GM21717 (cell line): Measurements from ENCODE around the gene ANKS1B.

Source experiments
- ATAC-seq: cut with Tn5 transposase; IDR thresholded peaks from one replicate; pipeline ENCODE4 v1.9.1; 2021; ENCODE audit warnings: mild to moderate bottlenecking, moderate library complexity; ENCODE audit not compliant: unreplicated experiment

ANKS1B gene

DNA sequence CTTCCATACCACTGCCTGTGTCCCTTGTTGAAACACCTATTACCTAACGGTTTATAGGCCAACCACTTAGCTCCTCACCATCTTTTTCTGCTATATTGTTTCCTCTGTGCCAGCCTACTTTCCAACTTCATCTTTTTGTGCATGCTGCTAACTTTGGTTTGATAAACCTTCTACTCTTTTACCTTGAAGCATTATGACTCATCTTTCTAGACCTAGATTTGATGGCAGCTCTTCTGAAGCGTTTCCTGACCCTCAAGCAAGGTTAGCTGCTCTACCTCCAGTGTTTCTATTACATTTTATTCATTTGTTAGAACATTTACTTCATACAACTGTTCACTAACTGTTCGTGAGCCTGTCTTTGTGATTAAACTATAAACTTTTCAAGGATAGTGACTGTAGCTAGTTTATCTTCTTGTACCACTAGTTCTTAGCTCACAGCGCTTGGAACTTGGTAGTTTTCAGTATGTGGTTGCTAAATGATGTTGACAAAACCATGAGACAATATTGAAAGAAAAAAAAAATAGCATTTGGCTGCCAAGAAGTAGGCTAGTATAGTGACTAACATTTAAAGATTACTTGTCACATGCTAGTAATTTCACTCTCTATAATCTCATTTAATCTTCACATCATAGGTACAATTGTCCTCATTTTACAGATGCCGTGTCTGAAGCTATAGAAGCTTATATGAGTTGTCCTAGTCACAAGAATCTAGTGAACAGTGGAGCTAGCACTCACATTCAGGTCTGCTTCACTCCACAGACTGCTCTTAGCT lies 1260.2 kb downstream of the ANKS1B start:
- no peak for ATAC-seq

DNA sequence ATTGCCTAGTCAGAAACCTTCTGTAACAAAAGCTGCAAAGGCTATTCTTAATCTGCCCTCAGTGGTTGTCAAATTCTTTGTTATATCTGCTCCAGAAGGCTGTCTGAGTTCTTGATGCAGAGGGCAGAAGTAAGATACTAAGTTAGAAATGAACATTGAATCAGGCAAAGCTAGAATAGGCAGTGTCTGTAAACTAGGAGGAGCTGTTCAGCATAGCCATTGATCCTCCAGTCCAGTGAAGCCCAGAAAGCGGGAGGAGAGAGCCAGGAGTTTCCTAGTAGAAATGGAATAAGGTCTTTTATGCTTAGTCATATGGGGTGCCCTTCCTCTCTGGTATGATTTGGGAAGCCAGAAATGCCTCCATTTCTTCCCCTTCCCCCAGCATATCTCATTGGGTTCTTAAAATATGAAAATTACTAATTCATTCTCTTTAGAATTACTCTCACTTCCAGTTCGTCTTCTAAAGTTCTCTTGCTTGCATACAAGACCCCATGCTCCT lies 1263.5 kb downstream of the ANKS1B start:
- no peak for ATAC-seq

DNA sequence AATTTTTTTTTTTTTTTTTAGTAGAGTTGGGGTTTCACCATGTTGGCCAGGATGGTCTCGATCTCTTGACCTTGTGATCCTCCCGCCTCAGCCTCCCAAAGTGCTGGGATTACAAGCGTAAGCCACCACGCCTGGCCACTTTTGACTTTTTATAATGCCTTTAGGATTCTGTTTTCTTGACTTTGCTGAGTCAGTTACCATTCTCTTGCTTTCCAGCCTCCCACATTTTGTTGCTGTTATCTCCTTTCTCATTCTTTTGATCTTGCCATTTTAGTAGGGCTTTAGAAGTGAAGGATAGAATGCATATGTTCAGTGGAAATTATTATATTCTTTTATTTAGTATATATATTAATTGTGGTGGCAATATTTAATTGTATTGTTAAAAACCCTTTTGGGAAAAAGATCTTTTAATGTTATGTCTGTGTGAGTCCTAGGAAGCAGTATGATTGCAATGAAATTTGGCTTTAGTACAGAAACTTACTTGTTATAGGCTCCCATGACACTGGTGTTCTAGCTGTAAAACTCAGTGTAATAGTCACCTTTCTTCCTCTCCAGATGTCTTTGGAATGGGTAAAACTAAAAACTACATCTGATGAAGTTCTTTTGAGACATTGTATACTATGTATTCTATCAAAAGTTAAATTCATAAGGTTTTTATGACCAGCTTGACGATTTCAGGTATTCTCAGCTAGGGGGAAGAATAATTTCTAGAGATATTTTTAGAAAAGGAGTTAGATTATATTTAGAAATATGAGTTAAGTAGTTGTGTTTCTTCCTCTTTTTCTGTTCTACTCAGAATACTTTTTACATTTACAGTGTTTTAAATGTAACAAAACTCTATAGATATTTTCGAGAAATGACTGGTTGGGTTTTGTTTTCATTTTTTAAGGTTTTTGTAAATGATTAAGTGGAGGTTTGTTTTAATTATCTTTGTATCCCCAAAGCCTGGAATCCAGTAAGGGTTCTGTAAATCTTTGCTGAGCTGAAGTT lies 1264.9 kb downstream of the ANKS1B start:
- peak; percentile 59 for ATAC-seq

DNA sequence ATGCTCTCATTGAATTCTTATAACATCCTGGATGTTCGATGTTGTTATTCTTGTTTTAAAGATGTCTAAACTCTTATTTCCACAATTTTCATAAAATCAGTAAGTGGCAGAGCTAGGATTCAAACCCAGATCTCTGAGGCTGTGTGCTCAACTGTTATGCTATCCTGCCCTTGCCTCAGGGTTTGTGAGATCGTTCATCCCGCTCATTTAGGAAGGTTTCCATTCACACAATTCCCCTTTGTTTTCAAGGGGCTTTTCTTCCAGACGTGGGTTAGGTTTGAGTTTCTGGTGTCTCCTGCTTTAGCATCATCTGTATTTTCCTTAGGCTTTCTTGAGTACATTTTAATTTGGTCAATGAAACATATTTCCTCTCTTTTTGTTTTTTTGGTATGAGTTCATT lies 1270.3 kb downstream of the ANKS1B start:
- ATAC-seq = no peak

DNA sequence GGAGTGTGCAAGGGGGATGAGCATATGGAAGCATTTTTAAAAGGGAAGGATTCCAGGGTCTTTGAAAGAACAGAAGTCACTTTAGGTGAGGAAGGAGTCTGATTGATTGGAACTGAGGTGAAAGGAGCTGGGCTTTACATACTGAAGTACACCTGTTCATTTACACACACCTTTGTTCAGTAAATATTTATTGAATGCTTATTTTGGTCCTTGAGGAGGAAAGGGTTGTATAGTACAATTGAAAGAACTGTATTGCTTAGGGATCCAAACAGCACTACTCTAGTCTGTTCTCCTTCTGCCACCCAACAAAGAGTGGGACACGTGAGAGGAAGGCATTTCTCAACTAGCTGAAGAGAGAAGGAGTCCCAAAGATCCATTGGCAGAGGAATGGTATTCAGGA lies 1275.7 kb downstream of the ANKS1B start:
- no peak for ATAC-seq

DNA sequence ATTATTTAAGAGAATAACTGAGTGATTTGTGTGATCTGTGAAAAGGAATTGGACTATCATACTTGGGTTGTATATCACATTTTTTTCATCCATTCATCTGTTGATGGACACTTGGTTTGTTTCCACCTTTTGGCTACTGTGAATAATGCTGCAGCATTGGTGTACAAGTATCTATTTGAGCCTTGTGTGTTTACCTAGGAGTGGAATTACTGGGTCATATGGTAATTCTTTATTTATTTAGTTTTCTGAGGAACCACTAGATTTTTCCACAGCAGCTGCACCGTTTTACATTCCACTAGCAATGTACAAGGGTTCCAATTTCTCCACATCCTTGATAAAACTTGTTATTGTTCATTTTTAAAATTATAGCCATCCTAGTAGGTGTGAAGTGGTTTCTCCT lies 1283.6 kb downstream of the ANKS1B start:
- no peak for ATAC-seq

DNA sequence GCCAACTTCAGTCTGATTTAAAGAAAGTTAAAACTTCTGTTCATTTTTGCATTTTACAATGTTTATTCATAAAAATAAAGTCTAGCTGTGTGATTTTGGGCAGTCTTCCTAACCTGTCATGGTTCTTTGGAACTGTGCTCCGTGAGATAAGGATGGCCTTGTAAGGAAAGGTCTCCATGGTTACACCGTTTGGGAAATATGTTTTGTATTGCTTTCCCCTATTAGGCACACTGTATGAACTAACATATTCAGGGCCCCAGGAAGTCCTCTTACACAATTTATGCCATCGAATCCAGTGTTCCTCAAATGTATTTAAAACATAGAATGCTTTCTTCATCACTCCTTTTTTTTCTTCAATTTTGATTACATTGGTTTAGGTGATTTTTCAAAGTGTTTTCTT lies 1285.2 kb downstream of the ANKS1B start:
- no peak for ATAC-seq

DNA sequence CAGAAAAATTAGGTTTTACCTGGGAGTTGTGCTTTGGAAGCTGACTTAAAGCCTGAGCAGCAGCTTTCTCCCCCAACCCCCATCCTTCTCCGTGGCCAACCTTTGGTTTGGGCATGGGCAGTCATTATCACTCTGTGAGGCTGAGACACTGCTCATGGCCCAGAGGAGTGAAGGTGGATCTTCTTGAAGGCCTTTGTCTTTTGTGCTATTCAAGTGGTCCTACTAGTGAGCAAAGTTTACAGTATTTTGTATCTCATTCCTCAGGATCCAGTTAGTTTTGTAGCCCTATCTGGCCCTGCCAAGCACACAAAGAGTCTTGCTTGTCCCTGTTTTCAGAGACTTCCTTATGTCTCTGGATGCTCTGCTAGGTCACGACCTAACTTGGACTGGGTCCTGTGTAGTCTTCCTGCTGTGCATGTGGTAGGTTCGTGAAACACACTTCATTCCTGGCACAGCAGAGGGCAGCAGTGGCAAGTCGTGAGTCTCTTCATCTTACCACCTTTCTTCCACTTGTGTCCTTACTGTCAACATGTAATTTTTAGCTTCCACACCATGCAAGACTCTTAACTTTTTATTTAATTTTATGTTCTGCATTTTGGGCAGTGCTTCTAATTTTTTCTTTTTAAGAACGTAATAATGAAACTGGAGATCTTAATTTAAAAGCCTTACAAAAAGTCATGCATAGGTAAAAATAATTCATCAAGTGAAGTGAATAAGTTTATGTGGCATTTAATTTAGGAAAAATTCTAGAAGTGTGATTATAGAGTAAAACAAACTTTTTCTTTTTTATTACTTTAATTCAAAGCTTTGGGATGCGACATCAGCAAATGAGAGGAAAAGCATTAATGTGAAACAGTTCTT lies 1285.9 kb downstream of the ANKS1B start:
- ATAC-seq = peak; percentile 82

DNA sequence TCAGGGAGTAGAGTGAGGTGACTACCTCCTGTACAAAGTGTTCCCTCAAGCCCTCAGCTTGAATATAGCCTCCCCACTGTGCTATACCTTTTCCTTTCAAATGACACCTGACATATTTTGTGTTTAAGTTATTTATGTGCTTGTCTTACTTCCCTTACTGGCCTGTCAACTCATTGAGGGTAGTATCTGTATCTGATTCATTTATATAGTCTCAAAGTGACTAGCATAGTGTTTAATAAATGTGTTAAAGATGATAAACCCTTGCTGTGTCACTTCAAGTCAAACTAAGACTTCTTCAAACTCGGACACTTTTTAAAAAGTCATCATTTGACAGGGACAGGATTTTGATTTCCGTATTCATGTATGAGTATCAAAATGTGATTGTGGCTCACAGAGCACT lies 1287.5 kb downstream of the ANKS1B start:
- ATAC-seq = no peak

DNA sequence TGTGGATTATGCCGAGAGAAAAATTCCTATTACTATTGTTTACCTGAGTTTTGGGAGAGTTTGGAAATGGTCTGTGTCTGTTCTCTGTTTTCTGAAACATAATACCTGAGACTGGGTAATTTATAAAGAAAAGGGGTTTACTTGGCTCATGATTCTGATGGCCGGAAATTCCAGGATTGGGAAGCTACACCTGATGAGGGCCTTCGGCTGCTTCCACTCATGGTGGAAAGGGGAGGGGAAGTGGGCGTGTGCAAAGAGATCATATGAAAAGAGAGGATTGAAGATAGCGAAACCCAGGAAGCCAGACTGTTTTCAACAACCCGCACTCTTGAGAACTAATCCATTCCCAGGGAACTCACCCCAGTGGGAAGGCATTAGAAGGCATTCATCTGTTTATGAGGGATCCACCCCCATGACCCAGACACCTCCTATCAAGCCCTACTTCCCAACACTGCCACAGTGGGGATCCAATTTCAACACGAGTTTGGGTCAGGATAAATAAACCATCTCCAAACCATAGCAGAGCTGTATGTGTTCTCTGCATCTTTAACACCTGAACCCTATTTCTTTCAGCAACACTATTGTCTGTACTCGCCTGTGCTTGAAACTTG lies 1288.6 kb downstream of the ANKS1B start:
- no peak for ATAC-seq

DNA sequence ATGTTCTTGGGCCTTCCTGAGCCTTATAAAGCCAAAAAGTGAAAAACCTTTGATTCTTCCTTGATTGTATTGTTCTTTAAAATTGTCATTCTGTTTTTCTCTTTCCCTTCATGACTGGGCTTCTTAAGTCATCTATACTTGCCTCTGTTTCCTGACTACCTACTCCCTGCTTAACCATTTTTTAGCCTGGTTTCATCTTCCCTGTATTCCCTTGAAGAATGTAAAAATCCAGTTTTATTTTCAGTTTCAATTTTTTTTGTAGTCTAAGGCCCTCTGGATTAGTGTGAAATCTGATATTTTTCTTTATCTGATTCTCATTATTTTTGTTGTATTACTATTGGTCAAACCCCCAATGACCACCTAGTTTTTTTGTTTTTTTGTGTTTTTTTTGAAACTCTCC lies 1293.4 kb downstream of the ANKS1B start:
- no peak for ATAC-seq

DNA sequence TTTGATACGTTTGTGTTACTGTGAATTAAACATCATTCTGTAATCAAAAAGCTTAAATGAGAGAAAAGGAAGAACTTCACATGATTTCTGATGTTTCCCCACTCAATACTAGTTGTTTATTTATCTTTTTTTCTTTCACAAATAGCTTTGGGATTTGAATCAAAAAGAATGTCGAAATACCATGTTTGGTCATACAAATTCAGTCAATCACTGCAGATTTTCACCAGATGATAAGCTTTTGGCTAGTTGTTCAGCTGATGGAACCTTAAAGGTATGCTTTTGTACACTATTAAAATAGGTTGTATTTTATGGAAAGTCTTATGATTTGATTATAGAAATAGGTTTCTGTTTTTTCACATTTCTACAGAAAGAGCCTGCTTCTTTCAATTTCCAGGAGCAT lies 1298.1 kb downstream of the ANKS1B start:
- ATAC-seq = no peak
